Cardiac muscle cell (in vitro differentiated cells and primary cell): Measurements from ENCODE around the gene PDHA2. TPM values are rescaled to one million over a fixed set of nuclear protein-coding genes. Genes with fewer than 3 reads are reported as not detected.
A peak's percentile ranks its signal among the peaks of the same experiment; 100 is the strongest.

ENCODE experiments used
- DNase-seq, 2 donors: peaks; one replicate each; pipeline versions ENCODE4 v3.0.0 to v3.0.0-alpha.2; 2010 to 2017; ENCODE audit warnings: low read depth in 1 of 2, low spot score in 1 of 2
- H3K27ac ChIP-seq: fragments of 200-600 bp; sonication (generic); 2 replicates; pipeline ENCODE4 v1.5.1; 2016
- H3K27me3 ChIP-seq: fragments of 200-600 bp; sonication (generic); 2 replicates; pipeline ENCODE4 v1.6.0; 2016; ENCODE audit warnings: control low read depth
- H3K36me3 ChIP-seq: fragments of 200-600 bp; sonication (generic); 2 replicates; pipeline ENCODE4 v1.5.1; 2016; ENCODE audit warnings: control low read depth
- H3K4me1 ChIP-seq: fragments of 200-600 bp; sonication (generic); 2 replicates; pipeline ENCODE4 v1.8.1; 2017; ENCODE audit warnings: low read depth, mild to moderate bottlenecking, mixed run types
- H3K4me3 ChIP-seq: fragments of 200-600 bp; sonication (generic); 2 replicates; pipeline ENCODE4 v1.5.1; 2016; ENCODE audit warnings: mild to moderate bottlenecking
- H3K9me3 ChIP-seq: fragments of 200-600 bp; sonication (generic); 2 replicates; pipeline ENCODE4 v1.5.1; 2017; ENCODE audit warnings: low read depth, mild to moderate bottlenecking, control low read depth
- CTCF ChIP-seq: IDR thresholded peaks from 2 replicates; pipeline ENCODE4 v1.5.1; 2012; ENCODE audit warnings: low read depth, mild to moderate bottlenecking, low read length
- polyA plus RNA-seq: library from polyadenylated mRNA; unstranded; fragments of >200 nt; fragmentation: Nextera tagmentation; extraction: Ambion mirVana; gene quantifications from 2 replicates; pipeline ENCODE4 v1.2.1, GENCODE V29; 2016
- total RNA-seq: library from RNA; depleted of rRNA; stranded (reverse); fragments of >200 nt; gene quantifications from 2 replicates; pipeline ENCODE4 v1.2.3, GENCODE V29; 2016

PDHA2 gene
- not detected in 2 replicates for total RNA-seq
- polyA plus RNA-seq, result not detected in 2 replicates

- no peaks in the 10 kb centered on the region for H3K27me3 ChIP-seq
Observed at GRCh38 chr4:95839891-95840290, at the start of gene PDHA2. PDHA2 (plus strand) TSS chr4:95840093; CDS start chr4:95840151, 58 bp downstream.

GRCh38 chr4:95798003-95798402, 41.9 kb upstream of the PDHA2 start:
- H3K36me3 ChIP-seq, result no peaks in the 10 kb centered on the region
- TF ChIP-seq CTCF, result no peak
- no peak overlapping the region for H3K27ac ChIP-seq
- H3K4me3 ChIP-seq, result no peak overlapping the region
- DNase-seq, result no peak
- H3K9me3 ChIP-seq, result no peaks in the 10 kb centered on the region
- H3K27me3 ChIP-seq, result no peaks in the 10 kb centered on the region
- H3K4me1 ChIP-seq, result no peaks in the 10 kb centered on the region

More at GRCh38 chr4:95839891-95840290, at the start of gene PDHA2:
- H3K27ac ChIP-seq, result no peak within 1 kb of the TSS
- TF ChIP-seq CTCF, result no peak
- no peaks in the 10 kb centered on the region for H3K9me3 ChIP-seq
- H3K4me1 ChIP-seq, result no peaks in the 10 kb centered on the region
- H3K36me3 ChIP-seq, result no peaks in the 10 kb centered on the region
- H3K4me3 ChIP-seq, result no peak within 1 kb of the TSS
- no peak for DNase-seq

- Histone ChIP-seq H3K4me3 (no peak overlapping the region), H3K36me3 (no peaks in the 10 kb centered on the region), H3K4me1 (no peaks in the 10 kb centered on the region), H3K27me3 (no peaks in the 10 kb centered on the region), H3K9me3 (no peaks in the 10 kb centered on the region), H3K27ac (no peak overlapping the region)
- DNase-seq, result peak in 1 of 2 donors; percentile 14
- TF ChIP-seq CTCF, result no peak
Observed at GRCh38 chr4:95798727-95799126, 41.2 kb upstream of the PDHA2 start.

- H3K27ac ChIP-seq, result no peak overlapping the region
- TF ChIP-seq CTCF, result no peak
- no peaks in the 10 kb centered on the region for H3K4me1 ChIP-seq
- H3K27me3 ChIP-seq, result no peaks in the 10 kb centered on the region
- peak in 1 of 2 donors; percentile 2 for DNase-seq
- no peaks in the 10 kb centered on the region for H3K9me3 ChIP-seq
- H3K36me3 ChIP-seq, result no peaks in the 10 kb centered on the region
- no peak overlapping the region for H3K4me3 ChIP-seq
Observed at GRCh38 chr4:95821867-95822266, 18.0 kb upstream of the PDHA2 start.

- H3K4me3 ChIP-seq, result no peak overlapping the region
- no peaks in the 10 kb centered on the region for H3K9me3 ChIP-seq
- no peak for DNase-seq
- H3K36me3 ChIP-seq, result no peaks in the 10 kb centered on the region
- H3K4me1 ChIP-seq, result no peaks in the 10 kb centered on the region
- H3K27me3 ChIP-seq, result no peaks in the 10 kb centered on the region
- no peak overlapping the region for H3K27ac ChIP-seq
- TF ChIP-seq CTCF, result no peak
Observed at GRCh38 chr4:95825546-95825945, 14.3 kb upstream of the PDHA2 start.

- Histone ChIP-seq H3K27me3 (no peaks in the 10 kb centered on the region), H3K36me3 (no peaks in the 10 kb centered on the region), H3K9me3 (no peaks in the 10 kb centered on the region), H3K4me3 (no peak overlapping the region), H3K4me1 (no peaks in the 10 kb centered on the region), H3K27ac (no peak overlapping the region)
- TF ChIP-seq CTCF, result no peak
- DNase-seq, result no peak
Observed at GRCh38 chr4:95830651-95831050, 9.2 kb upstream of the PDHA2 start.
